NB4 (cell line): ENCODE results near the gene MRTFA.
"Not testable (repeated sequence)": the region's sequence is repeated elsewhere in the genome, so short reads cannot be mapped to it uniquely, and the experiment has no call there.

ENCODE experiments used
- DNase-seq: peaks from one replicate; pipeline ENCODE4 v3.0.0; 2010; ENCODE audit warnings: low read depth
- H3K4me3 ChIP-seq: one replicate; pipeline ENCODE4 v1.5.1; 2011; ENCODE audit warnings: mild to moderate bottlenecking, low read depth, low read length, moderate library complexity
- CTCF ChIP-seq: IDR thresholded peaks from one replicate; pipeline ENCODE4 v1.5.1; 2012; ENCODE audit warnings: low read depth, low read length
- MAX ChIP-seq: IDR thresholded peaks from 2 replicates; pipeline ENCODE4 v1.6.1; 2011; ENCODE audit warnings: low read depth, low read length
- MYC ChIP-seq: IDR thresholded peaks from 2 replicates; pipeline ENCODE4 v1.6.1; 2011; ENCODE audit warnings: low read depth, low read length
- POLR2A ChIP-seq: IDR thresholded peaks from 2 replicates; pipeline ENCODE4 v1.6.1; 2011; ENCODE audit warnings: mild to moderate bottlenecking; ENCODE audit not compliant: insufficient read length; ENCODE audit errors: extremely low read depth

Gene MRTFA

GRCh38 chr22:40679249-40679963 is 42.9 kb upstream of the MRTFA start, which contains the start of gene MCHR1:
Gene MCHR1 (plus strand): TSS chr22:40679484. CDS start chr22:40679653, 169 bp downstream.
- no peak within 1 kb of the TSS for H3K4me3 ChIP-seq
- TF ChIP-seq CTCF (no peak), MAX (no peak), POLR2A (no peak), MYC (no peak)
- DNase-seq, result no peak

- no peak for DNase-seq
- TF ChIP-seq MAX (no peak), CTCF (no peak), MYC (no peak), POLR2A (no peak)
- no peak overlapping the region for H3K4me3 ChIP-seq
These were observed 42.2 kb upstream of the MRTFA start for GRCh38 chr22:40678493-40679248.

- TF ChIP-seq POLR2A, result no peak
- no peak for DNase-seq
- no peak overlapping the region for H3K4me3 ChIP-seq
These were observed 40.1 kb upstream of the MRTFA start for GRCh38 chr22:40676644-40677043.

GRCh38 chr22:40676166-40676565 is 39.6 kb upstream of the MRTFA start:
- DNase-seq, H3K4me3 ChIP-seq: not testable (repeated sequence)

- DNase-seq, result no peak
- no peak overlapping the region for H3K4me3 ChIP-seq
- TF ChIP-seq MYC (no peak), CTCF (no peak), POLR2A (no peak), MAX (no peak)
These were observed 37.8 kb upstream of the MRTFA start for GRCh38 chr22:40674274-40674673.

- TF ChIP-seq MAX (no peak), POLR2A (no peak), CTCF (no peak), MYC (no peak)
- no peak for DNase-seq
- no peak overlapping the region for H3K4me3 ChIP-seq
These were observed 36.5 kb upstream of the MRTFA start for GRCh38 chr22:40673017-40673416.

- TF ChIP-seq MAX (no peak), MYC (no peak), POLR2A (no peak), CTCF (no peak)
- no peak overlapping the region for H3K4me3 ChIP-seq
- no peak for DNase-seq
These were observed 35.4 kb upstream of the MRTFA start for GRCh38 chr22:40671796-40672360.
